ENCODE results near the gene CELF4. TPM values are rescaled to one million over a fixed set of nuclear protein-coding genes. Genes with fewer than 3 reads are reported as not detected.

The CELF4 gene
- total and polyA plus RNA-seq, 2 experiments from 2014 or later, result 0.24 TPM; not detected in 1

DNA sequence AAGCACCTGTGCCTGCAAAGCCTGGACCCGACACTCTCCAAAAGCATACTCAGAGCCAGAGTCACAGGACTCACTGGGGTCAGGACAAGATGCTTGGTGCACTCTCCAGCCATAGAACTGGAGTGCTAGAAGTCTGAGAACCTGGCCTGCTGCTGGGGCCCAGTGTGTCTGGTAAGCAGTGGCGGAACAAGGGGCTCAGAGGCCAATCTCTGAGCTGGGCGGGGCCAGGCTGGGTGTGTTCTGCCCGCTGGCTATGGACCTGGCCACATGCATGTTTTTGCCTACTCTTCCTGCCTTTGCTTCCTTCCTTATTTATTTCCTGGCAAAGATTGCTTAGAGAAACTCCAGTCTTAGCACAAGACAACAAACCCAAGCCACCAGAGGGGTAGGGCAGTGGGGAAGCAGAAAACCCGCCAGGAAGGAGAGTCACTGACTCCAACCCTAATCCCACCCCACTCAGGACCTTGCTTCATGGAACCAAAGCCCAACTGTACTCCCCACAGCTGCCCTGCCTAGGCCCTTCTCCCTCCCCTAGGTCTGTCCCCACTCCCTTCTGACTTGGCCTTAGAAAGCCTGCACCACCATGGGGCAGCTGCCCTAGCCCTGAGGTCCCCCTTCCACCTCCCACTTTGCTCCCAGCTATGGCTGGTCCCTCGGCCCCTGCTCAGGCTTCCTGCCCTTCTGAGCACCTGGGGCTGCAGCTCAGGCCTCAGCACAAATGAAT lies 315.5 kb downstream of the CELF4 start:
- H3K27ac ChIP-seq, result no peak overlapping the region
- H3K4me1 ChIP-seq (ENCODE audit: insufficient read depth), result no peaks in the 10 kb centered on the region
- H3K27me3 ChIP-seq (replicated peaks; ENCODE audit: insufficient read depth), result peaks cover 35% of the 10 kb centered on the region
- no peak overlapping the region for H3K9ac ChIP-seq
- TF ChIP-seq EZH2phosphoT487 (IDR thresholded peaks at IDR 0.05; ENCODE audit: insufficient read depth, low read depth), result no peak
- TF ChIP-seq EZH2 (IDR thresholded peaks at IDR 0.05; ENCODE audit: insufficient read depth, poor library complexity, severe bottlenecking), result no peak
- no peaks in the 10 kb centered on the region for H3K9me2 ChIP-seq (ENCODE audit: insufficient read depth)
- H3F3A ChIP-seq (ENCODE audit: insufficient read depth), result no peaks in the 10 kb centered on the region
- H4K20me1 ChIP-seq (ENCODE audit: insufficient read depth), result no peaks in the 10 kb centered on the region
- in situ Hi-C loops (cut with MboI), result no loop called here
- H3K4me3 ChIP-seq, result no peak overlapping the region
- H3K36me3 ChIP-seq (ENCODE audit: low read depth), result no peaks in the 10 kb centered on the region
- H3K9me3 ChIP-seq (ENCODE audit: low read depth), result no peaks in the 10 kb centered on the region
- 46 to 51% methylated on average over 6 of the region's 6 CpGs for WGBS, 2 experiments (ENCODE audit: low coverage in 1 of 2, low lambda C conversion rate in 2 of 2, missing lambda C conversion rate in 2 of 2)
- DNase-seq, result no peak
- no peak overlapping the region for H3K4me2 ChIP-seq (ENCODE audit: unreplicated experiment)
- H2AFZ ChIP-seq, result no peak overlapping the region
- H3K79me2 ChIP-seq (ENCODE audit: insufficient read depth), result no peaks in the 10 kb centered on the region

DNA sequence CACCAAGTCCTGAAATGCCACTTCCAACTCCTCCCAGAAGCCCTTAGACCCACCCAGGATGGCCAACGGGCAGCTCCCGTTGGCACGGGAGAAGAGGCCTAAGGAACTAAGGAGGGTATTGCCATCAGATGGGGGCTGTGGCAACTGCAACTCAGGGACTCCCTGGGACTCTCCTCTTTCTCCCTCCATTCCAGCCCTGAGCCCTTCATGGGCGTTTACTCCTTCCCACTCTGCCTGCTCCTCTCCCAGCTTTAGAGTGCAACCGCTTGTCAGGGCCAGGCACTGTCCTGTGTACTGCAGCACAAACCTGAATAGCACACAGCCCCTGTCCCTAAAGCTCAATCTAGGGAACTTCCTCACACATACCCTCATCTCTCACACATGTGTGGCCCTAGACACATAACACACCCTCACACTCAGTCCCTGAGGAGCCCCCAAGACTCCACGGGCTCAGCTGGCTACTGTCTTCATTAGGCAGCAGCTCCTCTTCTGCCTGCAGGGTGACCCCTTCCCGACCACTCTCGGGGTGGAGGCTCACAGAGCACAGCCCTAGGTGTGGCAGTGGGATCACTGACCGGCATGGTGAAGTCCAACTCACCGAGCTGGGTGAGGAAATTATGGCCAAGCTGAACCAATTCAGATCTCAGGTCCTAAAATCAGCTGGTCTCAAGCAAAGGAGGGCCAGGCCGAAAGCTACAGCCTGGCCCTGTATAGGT lies 316.3 kb downstream of the CELF4 start:
- Histone ChIP-seq H3K9ac (no peak overlapping the region), H3K4me2 (ENCODE audit: unreplicated experiment) (no peak overlapping the region), H3K27ac (no peak overlapping the region), H3K36me3 (ENCODE audit: low read depth) (no peaks in the 10 kb centered on the region), H3F3A (ENCODE audit: insufficient read depth) (no peaks in the 10 kb centered on the region), H2AFZ (no peak overlapping the region), H3K4me1 (ENCODE audit: insufficient read depth) (no peaks in the 10 kb centered on the region), H4K20me1 (ENCODE audit: insufficient read depth) (no peaks in the 10 kb centered on the region), H3K4me3 (no peak overlapping the region), H3K9me2 (ENCODE audit: insufficient read depth) (no peaks in the 10 kb centered on the region), H3K9me3 (ENCODE audit: low read depth) (no peaks in the 10 kb centered on the region), H3K27me3 (replicated peaks; ENCODE audit: insufficient read depth) (peaks cover 28% of the 10 kb centered on the region), H3K79me2 (ENCODE audit: insufficient read depth) (no peaks in the 10 kb centered on the region)
- WGBS, 2 experiments (ENCODE audit: low coverage in 1 of 2, low lambda C conversion rate in 2 of 2, missing lambda C conversion rate in 2 of 2), result 32 to 38% methylated on average over 11 of the region's 11 CpGs
- TF ChIP-seq EZH2 (IDR thresholded peaks at IDR 0.05; ENCODE audit: insufficient read depth, poor library complexity, severe bottlenecking) (no peak), EZH2phosphoT487 (IDR thresholded peaks at IDR 0.05; ENCODE audit: insufficient read depth, low read depth) (no peak)
- in situ Hi-C loops (cut with MboI), result no loop called here
- no peak for DNase-seq

DNA sequence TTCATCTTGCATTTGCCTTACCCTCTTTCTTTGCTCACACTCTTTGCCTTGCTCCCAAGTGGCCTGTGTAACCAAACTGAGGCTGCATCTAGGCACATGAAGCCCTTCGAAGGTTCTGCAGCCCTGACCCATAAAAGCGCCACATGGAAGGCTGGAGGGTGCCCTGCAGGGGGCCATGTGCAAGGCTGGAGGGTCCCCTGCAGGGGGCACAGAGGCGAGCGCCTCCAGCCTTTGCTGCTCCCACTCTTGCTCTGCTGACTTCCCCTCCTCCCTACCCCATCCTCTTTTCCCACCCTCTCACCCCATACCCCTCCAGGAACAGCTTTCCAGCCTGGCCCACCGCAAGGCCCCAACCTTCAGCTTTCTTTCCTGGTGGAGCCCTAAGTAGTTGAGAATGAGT lies 317.3 kb downstream of the CELF4 start:
- whole genome bisulfite sequencing, 2 experiments (ENCODE audit: low coverage in 1 of 2, low lambda C conversion rate in 2 of 2, missing lambda C conversion rate in 2 of 2), result 56% methylated on average over 4 to 5 of the region's 5 CpGs
- Histone ChIP-seq H3K4me1 (ENCODE audit: insufficient read depth) (no peaks in the 10 kb centered on the region), H2AFZ (no peak overlapping the region), H3K4me2 (ENCODE audit: unreplicated experiment) (no peak overlapping the region), H3K9me3 (ENCODE audit: low read depth) (no peaks in the 10 kb centered on the region), H3K4me3 (no peak overlapping the region), H3K9ac (no peak overlapping the region), H3K27ac (no peak overlapping the region), H3F3A (ENCODE audit: insufficient read depth) (no peaks in the 10 kb centered on the region), H4K20me1 (ENCODE audit: insufficient read depth) (no peaks in the 10 kb centered on the region), H3K27me3 (replicated peaks; ENCODE audit: insufficient read depth) (peaks cover 26% of the 10 kb centered on the region), H3K36me3 (ENCODE audit: low read depth) (no peaks in the 10 kb centered on the region), H3K79me2 (ENCODE audit: insufficient read depth) (no peaks in the 10 kb centered on the region), H3K9me2 (ENCODE audit: insufficient read depth) (no peaks in the 10 kb centered on the region)
- DNase-seq, result no peak
- TF ChIP-seq EZH2phosphoT487 (IDR thresholded peaks at IDR 0.05; ENCODE audit: insufficient read depth, low read depth) (no peak), EZH2 (IDR thresholded peaks at IDR 0.05; ENCODE audit: insufficient read depth, poor library complexity, severe bottlenecking) (no peak)
- in situ Hi-C loops (cut with MboI), result no loop called here

DNA sequence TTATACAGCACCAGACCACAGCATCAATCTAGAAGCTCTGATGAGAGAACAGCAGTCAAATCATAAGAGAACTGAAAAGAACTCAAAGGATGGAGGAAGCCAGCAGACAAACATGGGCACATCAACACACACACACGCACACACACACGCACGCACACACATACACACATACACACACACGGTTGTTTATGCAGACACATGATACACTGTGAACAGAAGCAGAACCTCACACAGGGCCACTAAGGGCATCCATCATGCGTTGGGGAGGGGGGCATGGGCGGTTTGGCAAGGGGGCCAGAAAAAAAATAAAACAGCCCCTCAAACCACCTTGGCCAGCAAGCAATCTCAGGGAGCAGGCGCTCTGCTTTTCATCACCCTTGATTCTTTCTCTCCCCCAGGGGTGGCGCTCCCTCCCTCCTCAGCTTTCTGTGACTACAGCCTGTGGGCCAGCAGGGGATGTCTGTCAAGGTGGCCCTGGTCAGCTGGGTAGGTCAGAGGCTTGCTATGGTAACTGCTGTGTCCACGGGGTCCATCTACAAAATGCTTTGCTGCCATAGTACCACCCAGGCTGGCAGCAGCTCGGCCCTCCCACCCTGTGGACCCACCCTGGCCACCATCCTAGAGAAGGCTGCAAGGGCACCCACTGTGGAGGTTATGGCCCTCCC lies 318.0 kb downstream of the CELF4 start:
- no peak overlapping the region for H2AFZ ChIP-seq
- H3K4me3 ChIP-seq, result no peak overlapping the region
- no peak for DNase-seq
- no peaks in the 10 kb centered on the region for H3K9me3 ChIP-seq (ENCODE audit: low read depth)
- no peaks in the 10 kb centered on the region for H3F3A ChIP-seq (ENCODE audit: insufficient read depth)
- H3K9me2 ChIP-seq (ENCODE audit: insufficient read depth), result no peaks in the 10 kb centered on the region
- H3K4me1 ChIP-seq (ENCODE audit: insufficient read depth), result no peaks in the 10 kb centered on the region
- TF ChIP-seq EZH2 (IDR thresholded peaks at IDR 0.05; ENCODE audit: insufficient read depth, poor library complexity, severe bottlenecking), result no peak
- no peak for TF ChIP-seq EZH2phosphoT487 (IDR thresholded peaks at IDR 0.05; ENCODE audit: insufficient read depth, low read depth)
- H3K9ac ChIP-seq, result no peak overlapping the region
- no peaks in the 10 kb centered on the region for H3K79me2 ChIP-seq (ENCODE audit: insufficient read depth)
- H3K36me3 ChIP-seq (ENCODE audit: low read depth), result no peaks in the 10 kb centered on the region
- H3K27ac ChIP-seq, result no peak overlapping the region
- 58 to 66% methylated on average over 10 of the region's 10 CpGs for WGBS, 2 experiments (ENCODE audit: low coverage in 1 of 2, low lambda C conversion rate in 2 of 2, missing lambda C conversion rate in 2 of 2)
- in situ Hi-C loops (cut with MboI), result no loop called here
- no peak overlapping the region for H3K4me2 ChIP-seq (ENCODE audit: unreplicated experiment)
- no peaks in the 10 kb centered on the region for H4K20me1 ChIP-seq (ENCODE audit: insufficient read depth)
- peaks cover 25% of the 10 kb centered on the region for H3K27me3 ChIP-seq (replicated peaks; ENCODE audit: insufficient read depth)

Data from GM23248 (cell line).